Stomach (tissue), 9 donors: Measurements from ENCODE around the gene OLFM1. TPM values are rescaled to one million over a fixed set of nuclear protein-coding genes. Genes with fewer than 3 reads are reported as not detected.

Source experiments
- DNase-seq, 2 donors: peaks; one replicate each; pipeline versions ENCODE4 v3.0.0 to v3.0.0-alpha.2; 2013 to 2019
- H3K27ac ChIP-seq, 5 donors: fragments of 200-600 bp in 4 of 5; sonication (generic) in 4 of 5; one replicate each; pipeline ENCODE4 v1.5.1; 2013 to 2019; ENCODE audit warnings: mild to moderate bottlenecking in 1 of 5, moderate library complexity in 1 of 5
- H3K27me3 ChIP-seq, 3 donors: fragments of 200-600 bp; sonication (generic); one replicate each; pipeline ENCODE4 v1.5.1; 2017 to 2019; ENCODE audit warnings: mixed run types in 1 of 3
- H3K36me3 ChIP-seq, 4 donors: fragments of 200-600 bp; sonication (generic); 1 replicate in 3 of 4; 2 replicates in 1 of 4; pipeline ENCODE4 v1.5.1; 2016 to 2019
- H3K4me1 ChIP-seq, 4 donors: fragments of 200-600 bp; sonication (generic); one replicate each; pipeline ENCODE4 v1.5.1; 2016 to 2019
- H3K4me3 ChIP-seq, 4 donors: fragments of 200-600 bp; sonication (generic) in 3 of 4; one replicate each; pipeline ENCODE4 v1.5.1; 2016 to 2019; ENCODE audit warnings: mild to moderate bottlenecking in 1 of 4
- H3K9me3 ChIP-seq, 4 donors: fragments of 200-600 bp; sonication (generic); one replicate each; pipeline ENCODE4 v1.5.1; 2016 to 2019
- EP300 ChIP-seq: sonication (generic); formaldehyde crosslinking; IDR thresholded peaks from one replicate; pipeline ENCODE4 v1.6.1; 2017; ENCODE audit warnings: antibody characterized with exemption
- POLR2A ChIP-seq, 4 donors: fragments of 450-650 bp; IDR thresholded peaks; one replicate each; pipeline ENCODE4 v1.6.1; 2016; ENCODE audit warnings: antibody characterized with exemption in 4 of 4, control low read depth in 2 of 4, mild to moderate bottlenecking in 1 of 4, moderate library complexity in 1 of 4
- POLR2AphosphoS5 ChIP-seq, 3 donors: sonication (generic); formaldehyde crosslinking; IDR thresholded peaks; one replicate each; pipeline ENCODE4 v1.6.1; 2016; ENCODE audit warnings: antibody characterized with exemption in 3 of 3
- WGBS, 5 donors: extraction: QIAGEN DNeasy Blood & Tissue Kit in 3 of 5; methylation state at CpG; one replicate each; pipeline versions ENCODE4 v1.1.5 to v1.1.7; 2013 to 2018; 5-methylcytosine and 5-hydroxymethylcytosine counted together
- intact Hi-C: fragments of 100-400 bp; cut with DNase I; formaldehyde crosslinking; loops from one replicate; pipeline ENCODE4 v1.15.1; 2023; ENCODE audit warnings: low total_unique reads
- polyA plus RNA-seq, 3 donors: library from polyadenylated mRNA; stranded (reverse); fragments of 200-250 nt; gene quantifications; one replicate each; pipeline ENCODE4 v1.2.3, GENCODE V29; 2013
- total RNA-seq, 5 donors: library from RNA; depleted of rRNA; stranded (reverse); fragments of >200 nt; gene quantifications; one replicate each; pipeline versions ENCODE4 v1.1.0 to v1.2.3, GENCODE V29; 2014 to 2016
- TF ChIP-seq, protein P1 (sequence below), 7 experiments: fragments of 450-650 bp in 4 of 7; fragments of 200-600 bp in 3 of 7; sonication (generic) in 3 of 7; IDR thresholded peaks; one replicate each; pipeline ENCODE4 v1.5.1; 2016 to 2019; ENCODE audit warnings: antibody characterized with exemption in 7 of 7, control low read depth in 2 of 7, mild to moderate bottlenecking in 1 of 7
- donor health status: healthy with polysubstance abuse.
- donor health status: Bipolar disorder and iron deficiency.
- donor health status: healthy.

OLFM1 gene
- total and polyA plus RNA-seq, 8 donors, result 0.29 to 58.3 (median 10.5) TPM; not detected in 1

DNA sequence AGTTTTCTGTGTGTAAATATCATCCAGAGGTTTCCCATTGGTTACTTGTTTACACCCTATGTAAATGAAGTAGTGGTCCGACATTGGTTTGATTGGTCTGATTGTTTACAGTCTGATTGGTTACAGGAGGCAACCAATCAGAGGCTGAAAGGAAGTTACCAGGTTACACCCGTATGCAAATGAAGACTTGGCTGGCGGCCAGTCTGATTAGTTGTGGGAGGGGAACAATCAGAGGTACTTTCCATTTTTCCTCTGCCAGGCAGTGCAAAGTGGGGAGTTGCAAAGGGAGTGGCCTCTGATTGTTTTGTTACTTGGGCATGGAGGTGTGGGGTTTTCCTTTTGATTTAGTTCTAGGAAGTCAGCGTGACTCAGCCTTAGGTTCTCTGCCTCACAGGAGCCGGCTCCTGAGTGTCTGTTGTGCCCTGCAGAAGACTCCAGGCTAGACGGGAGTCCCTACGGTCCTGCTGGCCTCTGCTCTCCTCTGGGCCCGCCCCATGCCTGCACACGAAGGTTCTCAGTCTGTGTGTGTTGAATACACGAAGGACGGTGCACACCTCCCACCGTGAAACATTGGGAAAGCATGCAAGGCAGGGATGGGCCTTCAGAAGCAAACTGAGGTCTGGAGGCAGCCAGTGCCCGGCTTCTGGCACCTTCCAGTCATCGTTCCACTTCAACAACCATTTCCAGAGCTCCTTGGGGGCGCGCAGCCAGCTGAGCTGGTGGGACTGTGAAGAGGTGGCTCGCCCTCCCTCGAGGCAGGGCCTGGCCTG lies 42.9 kb downstream of the OLFM1 start:
- 65 to 74% (median 68%) methylated on average over 17 to 18 of the region's 18 CpGs for whole genome bisulfite sequencing, 5 donors
- DNase-seq, result peak; percentile 26 to 59
- TF ChIP-seq POLR2AphosphoS5 (IDR thresholded peaks at IDR 0.05) (no peak), POLR2A (IDR thresholded peaks at IDR 0.05) (no peak), EP300 (no peak)
- TF ChIP-seq, protein P1, sequence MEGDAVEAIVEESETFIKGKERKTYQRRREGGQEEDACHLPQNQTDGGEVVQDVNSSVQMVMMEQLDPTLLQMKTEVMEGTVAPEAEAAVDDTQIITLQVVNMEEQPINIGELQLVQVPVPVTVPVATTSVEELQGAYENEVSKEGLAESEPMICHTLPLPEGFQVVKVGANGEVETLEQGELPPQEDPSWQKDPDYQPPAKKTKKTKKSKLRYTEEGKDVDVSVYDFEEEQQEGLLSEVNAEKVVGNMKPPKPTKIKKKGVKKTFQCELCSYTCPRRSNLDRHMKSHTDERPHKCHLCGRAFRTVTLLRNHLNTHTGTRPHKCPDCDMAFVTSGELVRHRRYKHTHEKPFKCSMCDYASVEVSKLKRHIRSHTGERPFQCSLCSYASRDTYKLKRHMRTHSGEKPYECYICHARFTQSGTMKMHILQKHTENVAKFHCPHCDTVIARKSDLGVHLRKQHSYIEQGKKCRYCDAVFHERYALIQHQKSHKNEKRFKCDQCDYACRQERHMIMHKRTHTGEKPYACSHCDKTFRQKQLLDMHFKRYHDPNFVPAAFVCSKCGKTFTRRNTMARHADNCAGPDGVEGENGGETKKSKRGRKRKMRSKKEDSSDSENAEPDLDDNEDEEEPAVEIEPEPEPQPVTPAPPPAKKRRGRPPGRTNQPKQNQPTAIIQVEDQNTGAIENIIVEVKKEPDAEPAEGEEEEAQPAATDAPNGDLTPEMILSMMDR (IDR thresholded peaks at IDR 0.05), result no peak
- Histone ChIP-seq H3K27me3 (peaks cover 0 to 56% (median 0%) of the 10 kb centered on the region in 3 donors), H3K4me1 (peaks cover 0 to 5% (median 0%) of the 10 kb centered on the region in 4 donors), H3K27ac (peak overlapping the region in 1 of 5 donors; percentile 38), H3K36me3 (no peaks in the 10 kb centered on the region), H3K9me3 (peaks cover 0 to 7% (median 7%) of the 10 kb centered on the region in 4 donors), H3K4me3 (no peak overlapping the region)
- intact Hi-C loops, result no loop called here

DNA sequence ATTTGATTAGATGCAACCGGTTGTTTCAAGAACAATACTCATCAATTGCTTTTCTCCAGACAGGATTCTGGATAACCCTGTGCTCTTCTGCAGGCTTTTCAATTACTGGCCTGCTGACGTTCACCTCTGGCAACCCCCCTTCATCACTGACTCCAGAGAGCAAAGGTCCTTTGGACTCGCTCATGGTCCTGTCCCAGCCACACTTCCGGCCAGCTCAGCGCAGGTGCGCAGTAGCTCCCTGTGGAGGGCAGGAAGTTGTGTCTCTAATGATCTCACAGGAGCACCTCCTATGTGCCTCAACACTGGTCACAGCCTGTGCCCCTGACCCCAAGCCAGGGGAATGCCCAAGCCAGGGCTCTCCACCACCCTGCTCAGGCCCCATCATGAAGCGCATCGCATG lies 44.0 kb downstream of the OLFM1 start:
- H3K9me3 ChIP-seq, result peaks cover 0 to 7% (median 7%) of the 10 kb centered on the region in 4 donors
- intact Hi-C loops, result no loop called here
- no peak overlapping the region for H3K4me3 ChIP-seq
- H3K27me3 ChIP-seq, result peaks cover 0 to 64% (median 0%) of the 10 kb centered on the region in 3 donors
- TF ChIP-seq EP300 (no peak), POLR2AphosphoS5 (IDR thresholded peaks at IDR 0.05) (no peak), POLR2A (IDR thresholded peaks at IDR 0.05) (no peak)
- TF ChIP-seq, protein P1 (IDR thresholded peaks at IDR 0.05), result no peak
- no peaks in the 10 kb centered on the region for H3K36me3 ChIP-seq
- peaks cover 0 to 5% (median 0%) of the 10 kb centered on the region in 4 donors for H3K4me1 ChIP-seq
- WGBS, 5 donors, result 86 to 90% (median 86%) methylated on average over 8 of the region's 8 CpGs
- H3K27ac ChIP-seq, result no peak overlapping the region
- DNase-seq, result no peak

DNA sequence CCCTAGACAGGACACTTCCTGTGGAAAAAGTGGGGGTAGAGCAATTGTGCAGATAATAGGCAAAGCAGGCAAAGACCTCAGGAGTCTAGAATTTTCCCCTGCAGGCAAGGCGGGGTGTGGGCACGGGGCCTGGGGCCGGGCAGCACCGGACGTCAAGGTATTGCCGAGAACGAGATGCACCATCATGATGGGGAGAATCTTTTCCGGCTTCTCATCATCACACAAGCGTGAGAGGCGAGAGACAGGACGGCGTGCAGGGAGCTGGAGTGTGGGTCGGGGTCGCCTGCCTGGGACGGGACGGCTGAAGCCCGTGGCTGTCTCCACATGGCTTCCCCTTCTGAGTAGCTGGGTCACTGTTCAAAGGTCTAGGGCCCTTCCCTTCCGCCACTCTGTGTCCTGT lies 44.5 kb downstream of the OLFM1 start:
- no peak overlapping the region for H3K27ac ChIP-seq
- no peak overlapping the region for H3K4me3 ChIP-seq
- TF ChIP-seq EP300 (no peak), POLR2AphosphoS5 (IDR thresholded peaks at IDR 0.05) (no peak), POLR2A (IDR thresholded peaks at IDR 0.05) (no peak)
- TF ChIP-seq, protein P1 (IDR thresholded peaks at IDR 0.05), result no peak
- WGBS, 5 donors, result 81 to 89% (median 88%) methylated on average over 18 of the region's 18 CpGs
- H3K27me3 ChIP-seq, result peaks cover 0 to 66% (median 0%) of the 10 kb centered on the region in 3 donors
- H3K9me3 ChIP-seq, result peaks cover 0 to 7% (median 7%) of the 10 kb centered on the region in 4 donors
- intact Hi-C loops, result no loop called here
- no peaks in the 10 kb centered on the region for H3K36me3 ChIP-seq
- DNase-seq, result no peak
- H3K4me1 ChIP-seq, result peaks cover 0 to 5% (median under 1%) of the 10 kb centered on the region in 4 donors

DNA sequence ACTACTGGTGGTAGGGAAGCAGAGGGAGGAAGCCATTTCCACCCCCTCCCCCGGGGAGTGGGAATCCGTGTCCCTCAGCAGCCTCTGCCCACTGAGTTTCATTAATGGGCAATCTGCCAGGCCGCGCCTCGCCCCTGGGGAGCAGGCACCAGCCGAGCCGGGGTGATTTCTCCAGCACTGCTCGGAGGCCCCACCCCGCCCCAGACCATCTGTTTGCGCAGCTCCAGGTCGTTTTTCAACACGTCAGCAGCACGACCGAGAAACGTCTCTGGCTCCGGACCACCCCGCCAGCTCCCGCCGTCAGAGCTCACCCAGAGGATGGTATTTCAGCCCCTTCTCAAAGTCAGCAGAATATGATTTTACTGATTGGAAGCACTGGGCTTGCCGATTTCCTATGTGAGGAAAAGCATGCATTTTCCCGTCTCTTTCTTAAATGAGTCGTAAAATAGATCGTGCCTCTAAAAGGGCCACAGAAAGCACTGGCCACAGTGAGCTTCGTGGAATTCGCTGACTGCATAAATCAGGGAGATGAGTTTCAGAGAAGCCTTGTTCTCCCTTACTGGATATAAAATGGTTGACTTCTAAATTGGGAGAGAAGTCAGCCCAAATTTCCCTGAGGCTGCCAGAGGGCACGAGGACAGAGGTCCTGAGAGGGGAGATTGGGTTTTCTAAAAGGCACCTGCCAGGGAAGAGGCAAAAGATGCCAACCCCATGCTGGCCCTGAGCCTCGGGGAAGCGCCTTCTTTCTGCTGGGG lies 47.0 kb downstream of the OLFM1 start:
- intact Hi-C loops, result no loop called here
- Histone ChIP-seq H3K36me3 (no peaks in the 10 kb centered on the region), H3K4me3 (no peak overlapping the region), H3K27ac (no peak overlapping the region), H3K27me3 (peaks cover 0 to 83% (median 0%) of the 10 kb centered on the region in 3 donors), H3K9me3 (peaks cover 0 to 15% (median 9%) of the 10 kb centered on the region in 4 donors), H3K4me1 (peaks cover 0 to 8% (median 2%) of the 10 kb centered on the region in 4 donors)
- TF ChIP-seq EP300 (no peak), POLR2A (IDR thresholded peaks at IDR 0.05) (no peak), POLR2AphosphoS5 (IDR thresholded peaks at IDR 0.05) (no peak)
- TF ChIP-seq, protein P1 (IDR thresholded peaks at IDR 0.05), result no peak
- WGBS, 5 donors, result 32 to 39% (median 35%) methylated on average over 23 to 28 of the region's 28 CpGs
- peak in 1 of 2 donors; percentile 68 for DNase-seq
